HG03469 (cell line): ENCODE data around the gene GPRC5A.

Experiments used
- ATAC-seq: cut with Tn5 transposase; IDR thresholded peaks from one replicate; pipeline ENCODE4 v1.9.1; 2021; ENCODE audit warnings: mild to moderate bottlenecking, moderate library complexity, moderate number of reproducible peaks; ENCODE audit not compliant: unreplicated experiment

Gene GPRC5A

DNA sequence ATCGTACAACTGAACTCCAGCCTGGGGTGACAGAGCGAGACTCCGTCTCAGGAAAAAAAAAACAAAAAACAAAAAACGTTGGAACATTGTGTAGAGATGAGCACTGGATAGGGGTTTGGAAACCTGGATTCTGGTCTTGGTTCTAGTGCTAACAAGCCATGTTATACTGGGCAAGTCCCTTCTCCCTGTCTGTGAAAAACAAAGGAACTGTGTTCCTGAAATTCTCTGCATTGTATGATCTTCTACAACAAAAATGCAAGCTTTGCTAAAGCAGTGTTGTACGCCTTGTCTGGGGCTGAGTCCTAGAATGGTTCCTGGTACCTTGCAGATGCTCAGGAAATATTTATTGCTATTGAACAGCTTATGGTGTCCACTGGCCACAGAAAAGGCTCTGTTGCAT lies 47.2 kb downstream of the GPRC5A start:
- no peak for ATAC-seq

DNA sequence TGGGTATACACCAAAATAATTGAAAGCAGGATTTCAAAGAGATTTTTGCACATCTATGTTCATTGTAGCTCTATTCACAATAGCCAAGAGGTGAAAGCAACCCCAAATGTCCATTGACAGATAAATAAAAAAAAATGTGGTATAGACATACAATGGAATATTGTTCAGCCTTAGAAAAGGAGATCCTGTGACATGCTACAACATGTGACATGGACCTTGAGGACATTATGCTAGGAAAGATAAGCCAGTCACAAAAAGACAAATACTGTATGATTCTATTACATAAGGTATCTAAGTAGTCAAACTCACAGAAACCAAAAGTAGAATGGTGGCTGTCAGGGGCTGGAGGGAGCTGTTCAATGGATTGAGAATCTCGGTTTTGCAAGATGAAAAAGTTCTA lies 48.5 kb downstream of the GPRC5A start:
- ATAC-seq: no peak

DNA sequence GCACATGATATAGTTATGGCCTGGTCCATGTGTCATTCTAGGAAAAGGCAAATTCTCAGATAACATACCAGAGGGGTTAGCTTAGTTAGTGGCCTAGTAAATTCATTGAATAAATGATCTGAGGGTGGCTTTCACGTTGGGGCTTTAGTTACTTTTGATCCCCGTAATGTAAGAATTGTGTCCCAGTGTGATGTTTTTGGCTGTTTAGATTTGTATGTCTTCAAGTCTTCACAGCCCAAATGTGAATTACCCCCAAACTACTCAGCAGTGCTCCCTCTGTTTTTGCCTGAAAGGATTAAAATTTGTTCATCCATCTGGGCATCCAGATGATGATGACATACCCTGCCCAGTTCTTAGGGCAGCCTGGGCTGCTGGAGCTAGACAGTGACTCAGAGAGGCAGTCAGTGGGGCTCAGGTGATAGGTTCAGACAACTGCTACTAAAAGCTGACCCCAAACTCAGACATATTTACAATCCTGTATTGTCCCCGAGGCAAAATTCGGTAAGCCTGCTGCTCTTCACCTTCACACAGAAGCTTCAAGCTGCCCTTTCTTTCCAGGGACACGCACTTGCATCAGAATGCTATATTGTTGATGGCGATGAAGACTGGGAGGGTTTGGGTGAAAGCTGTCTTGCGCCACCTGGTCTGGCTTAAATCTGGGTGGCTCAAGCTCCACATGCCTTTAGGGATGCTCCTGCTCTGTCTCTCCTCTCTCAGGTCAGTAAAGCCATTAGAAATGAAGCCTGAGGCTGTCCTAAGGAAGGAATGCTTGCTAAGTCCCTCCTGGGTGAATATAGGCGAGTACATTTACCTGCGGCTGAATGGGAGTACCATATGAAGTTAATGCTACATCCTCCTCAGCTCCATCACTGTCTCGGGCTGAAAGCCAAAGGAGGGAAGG lies 50.3 kb downstream of the GPRC5A start:
- no peak for ATAC-seq

DNA sequence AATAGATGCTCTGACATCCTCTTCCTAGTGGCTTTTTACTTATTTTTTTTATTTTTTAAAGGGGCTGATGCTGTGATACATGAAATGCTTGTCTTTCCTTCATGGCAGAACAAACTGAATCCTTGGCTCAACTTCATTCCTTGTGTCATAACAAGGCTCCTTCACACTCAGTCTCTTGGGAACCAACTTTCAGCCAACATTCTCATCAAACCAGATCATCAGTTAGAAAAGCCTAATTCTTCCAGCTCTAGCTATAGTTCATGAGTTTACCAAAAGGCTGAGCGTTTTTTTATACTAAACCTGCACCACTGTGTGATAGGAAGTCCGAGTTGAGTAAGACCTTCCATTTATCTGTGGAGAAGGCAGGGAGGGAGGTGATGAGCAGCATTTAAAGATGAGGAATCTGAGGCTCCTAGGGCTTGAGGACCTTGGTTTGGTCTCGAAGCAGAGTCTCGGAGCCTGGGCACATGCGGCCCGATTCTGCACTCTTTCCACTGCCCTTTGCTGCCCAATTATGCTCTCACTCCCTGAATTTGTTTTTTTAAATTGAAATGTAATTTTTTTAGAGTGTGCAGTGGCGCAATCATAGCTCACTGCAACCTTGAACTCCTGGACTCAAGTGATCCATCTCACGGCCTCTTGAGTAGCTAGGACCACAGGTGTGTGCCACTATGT lies 52.4 kb downstream of the GPRC5A start:
- ATAC-seq: no peak

DNA sequence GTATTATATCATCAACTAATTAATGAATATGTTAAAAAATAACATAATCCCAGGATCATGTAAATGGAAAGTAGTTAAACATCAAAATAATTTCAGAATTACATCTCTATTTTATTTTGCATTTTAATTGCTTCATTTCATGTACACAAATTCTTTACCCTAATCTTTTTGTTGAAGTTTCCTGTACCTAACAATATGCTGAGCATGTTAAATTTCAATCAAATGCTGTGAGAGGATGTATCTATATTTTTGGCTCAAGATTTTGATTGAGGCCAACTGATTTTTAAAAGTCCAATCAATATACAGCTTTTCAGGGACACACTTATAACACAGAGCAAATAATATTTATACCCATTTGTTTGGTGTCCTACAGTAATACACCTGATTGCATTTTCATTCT lies 54.2 kb downstream of the GPRC5A start:
- no peak for ATAC-seq

DNA sequence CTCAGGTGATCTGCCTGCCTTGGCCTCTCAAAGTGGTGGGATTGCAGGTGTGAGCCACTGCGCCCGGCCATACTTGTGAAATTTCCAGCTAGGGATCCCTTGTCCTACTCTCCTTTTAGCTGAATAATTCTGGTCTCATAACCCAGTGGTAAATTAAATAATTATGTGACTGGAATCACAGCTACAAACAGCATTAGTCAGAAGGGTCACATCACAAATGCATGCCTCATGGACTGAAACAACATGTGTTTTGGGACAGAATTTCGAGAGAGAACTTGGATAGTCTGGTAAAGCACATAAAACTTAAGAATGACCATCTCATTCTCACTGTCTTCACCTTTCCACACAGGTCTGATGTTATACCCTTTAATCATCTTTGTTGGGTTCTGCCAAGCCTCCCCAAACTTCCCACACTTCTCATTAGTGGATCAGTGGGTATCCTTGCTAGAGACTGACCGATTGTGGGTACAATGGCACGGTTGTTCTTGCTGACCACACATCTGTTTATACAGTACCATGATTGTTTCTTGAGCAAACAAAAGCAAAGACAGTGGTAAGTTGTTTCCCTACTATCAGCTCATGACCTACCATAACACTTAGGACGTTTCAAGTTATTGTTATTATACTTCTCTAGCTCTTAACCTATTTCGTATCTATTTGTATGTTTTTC lies 55.5 kb downstream of the GPRC5A start:
- ATAC-seq: no peak

DNA sequence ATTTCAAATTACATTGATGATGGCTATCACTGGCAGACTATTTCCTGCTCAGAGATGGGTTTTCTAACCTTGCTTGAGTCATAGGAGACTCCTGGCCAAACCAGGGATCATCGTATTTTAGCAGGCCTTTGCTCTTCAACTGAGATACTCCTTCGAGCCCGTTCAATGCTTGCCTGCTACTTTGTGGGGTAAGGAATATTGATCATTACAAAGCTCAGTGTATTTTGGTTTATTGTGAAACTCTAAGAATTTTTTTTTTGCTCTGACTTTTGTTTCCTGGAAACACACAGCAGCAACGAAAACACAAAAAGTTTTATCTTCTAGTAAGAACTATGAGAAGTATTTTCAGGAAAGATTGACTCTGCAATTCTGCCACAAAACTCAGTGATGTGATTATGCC lies 56.5 kb downstream of the GPRC5A start:
- no peak for ATAC-seq

DNA sequence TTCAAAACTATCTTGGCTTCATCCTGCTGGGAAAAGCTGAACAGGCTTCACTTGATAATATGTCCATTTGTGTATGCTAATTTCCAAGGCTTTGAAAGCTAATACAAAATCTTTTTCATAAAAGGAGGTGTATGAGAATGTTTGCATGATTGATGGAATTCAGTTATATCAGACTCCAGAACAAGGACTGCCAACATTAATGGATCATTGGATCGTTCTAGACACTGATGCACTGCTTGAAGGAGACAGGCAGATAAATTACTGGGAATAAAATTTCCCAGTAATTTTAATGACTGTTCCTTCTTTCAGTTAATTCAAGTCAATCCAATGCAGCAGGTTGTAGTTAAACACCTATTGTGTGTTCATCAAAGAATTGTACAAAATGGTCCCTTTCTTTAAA lies 60.1 kb downstream of the GPRC5A start:
- ATAC-seq: no peak

DNA sequence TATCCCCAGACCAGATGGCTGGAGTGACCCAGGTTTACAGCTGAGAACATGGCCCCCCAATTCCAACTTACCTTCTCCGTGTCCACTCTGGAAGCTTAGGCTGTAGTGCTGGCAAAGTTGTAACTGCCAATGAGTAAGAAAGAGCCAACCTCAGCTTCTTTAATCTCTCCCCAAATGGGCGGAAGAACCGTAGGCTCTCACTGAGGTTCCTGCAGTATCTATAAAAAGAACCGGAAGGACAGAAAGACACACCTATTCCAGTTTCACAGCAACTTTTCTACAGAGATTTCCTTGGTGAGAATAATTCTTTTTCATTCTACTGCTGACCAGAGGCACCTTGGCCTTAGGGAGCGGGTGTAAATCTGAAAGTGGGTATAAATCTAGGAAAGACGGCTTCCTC lies 60.7 kb downstream of the GPRC5A start, which contains the start of gene GPRC5D:
GPRC5D (minus strand) TSS at position 135 of the 400 bp plus-strand sequence. CDS start 1,786 bp downstream, outside the sequence.
- no peak for ATAC-seq

DNA sequence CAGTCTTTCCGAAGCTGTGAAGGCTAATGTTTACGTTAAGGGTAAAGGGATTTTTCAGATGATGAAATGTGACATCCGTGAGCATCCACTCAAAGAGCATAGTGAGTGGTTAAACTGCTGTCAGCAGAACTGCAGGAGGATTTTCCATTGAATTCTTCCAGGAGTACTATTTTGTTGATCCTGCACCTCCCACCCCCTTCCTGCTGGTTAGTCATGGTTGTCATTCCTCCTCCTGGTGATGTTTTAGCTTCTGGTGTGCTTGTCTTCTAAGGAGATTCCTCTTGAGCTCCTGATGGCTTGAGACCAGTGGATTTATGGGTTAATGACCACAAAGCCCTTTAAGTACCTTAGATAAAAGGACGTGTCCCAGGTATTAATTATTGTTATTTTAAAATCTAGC lies 63.0 kb downstream of the GPRC5A start:
- ATAC-seq: no peak

DNA sequence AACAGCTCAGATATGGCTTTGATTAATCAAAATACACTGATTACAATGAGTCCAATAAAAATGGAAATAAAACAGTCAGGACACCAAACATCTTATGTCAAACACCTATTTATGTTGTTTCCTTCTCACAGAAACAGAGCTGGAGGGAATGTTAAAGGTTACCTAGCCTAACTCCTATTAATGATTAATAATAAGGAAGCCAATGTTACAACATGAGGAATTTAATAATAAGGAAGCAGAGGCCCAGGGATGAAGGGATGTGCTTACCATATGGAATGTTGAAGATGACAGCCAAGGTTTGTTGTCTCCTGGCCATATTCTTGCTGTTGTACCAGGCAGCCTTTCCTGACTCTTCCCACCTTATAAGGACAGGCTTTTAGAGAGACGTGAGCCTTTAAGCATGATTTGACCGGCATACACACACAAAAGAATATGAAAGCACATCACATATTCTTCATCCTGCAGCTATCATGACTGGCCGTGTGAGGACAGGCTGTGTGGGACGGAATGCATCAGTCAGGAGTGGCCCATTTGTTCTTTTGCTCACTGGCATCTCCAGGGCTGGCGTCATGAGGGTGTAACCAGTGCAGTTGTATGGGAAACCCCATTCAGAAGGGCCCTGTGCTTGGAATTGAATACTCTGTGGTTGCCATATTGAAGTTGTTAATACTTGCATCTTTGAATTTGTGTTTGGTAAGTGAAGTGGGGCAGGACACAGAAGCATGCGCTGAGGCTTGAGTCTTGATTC lies 63.7 kb downstream of the GPRC5A start:
- ATAC-seq: no peak

DNA sequence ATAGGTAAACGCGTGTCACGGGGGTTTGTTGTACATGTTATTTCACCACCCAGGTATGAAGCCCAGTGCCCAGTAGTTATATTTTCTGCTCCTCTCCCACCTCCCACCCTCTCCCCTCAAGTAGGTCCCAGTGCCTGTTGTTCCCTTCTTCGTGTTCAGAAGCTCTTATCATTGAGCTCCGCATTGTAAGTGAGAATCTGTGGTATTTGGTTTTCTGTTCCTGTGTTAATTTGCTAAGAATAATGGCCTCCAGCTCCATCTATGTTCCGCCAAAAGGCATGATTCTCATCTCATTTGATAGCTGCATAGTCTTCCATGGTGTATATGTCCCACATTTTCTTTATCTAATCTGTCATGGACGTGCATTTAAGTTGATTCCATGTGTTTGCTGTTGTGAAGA lies 67.5 kb downstream of the GPRC5A start:
- ATAC-seq: no peak

DNA sequence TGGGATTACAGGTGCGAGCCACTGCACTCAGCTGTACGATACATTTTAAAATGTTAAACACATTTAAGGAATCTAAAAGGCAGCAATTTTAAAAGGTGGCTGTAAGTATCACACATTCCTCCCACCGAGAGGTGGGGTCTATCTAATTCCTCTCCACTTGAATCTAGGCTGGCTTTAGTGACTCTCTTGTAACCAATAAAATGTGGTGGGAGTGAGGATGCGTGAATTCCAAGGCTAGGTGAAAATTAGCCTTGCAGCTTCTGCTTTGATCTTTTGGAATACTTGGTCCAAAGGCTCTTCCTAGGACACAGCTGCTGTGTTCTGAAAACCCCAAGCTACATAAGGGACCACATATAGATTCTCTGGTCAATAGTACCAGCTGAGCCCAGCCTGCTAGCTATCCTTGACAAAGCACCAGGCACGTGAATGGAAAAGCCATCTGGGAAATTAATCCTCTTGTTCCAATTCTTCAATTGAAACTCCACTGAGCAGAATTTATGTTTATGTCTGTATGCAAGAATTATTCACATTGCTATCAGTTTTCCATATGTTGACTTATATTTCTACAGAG lies 69.4 kb downstream of the GPRC5A start:
- ATAC-seq: no peak

DNA sequence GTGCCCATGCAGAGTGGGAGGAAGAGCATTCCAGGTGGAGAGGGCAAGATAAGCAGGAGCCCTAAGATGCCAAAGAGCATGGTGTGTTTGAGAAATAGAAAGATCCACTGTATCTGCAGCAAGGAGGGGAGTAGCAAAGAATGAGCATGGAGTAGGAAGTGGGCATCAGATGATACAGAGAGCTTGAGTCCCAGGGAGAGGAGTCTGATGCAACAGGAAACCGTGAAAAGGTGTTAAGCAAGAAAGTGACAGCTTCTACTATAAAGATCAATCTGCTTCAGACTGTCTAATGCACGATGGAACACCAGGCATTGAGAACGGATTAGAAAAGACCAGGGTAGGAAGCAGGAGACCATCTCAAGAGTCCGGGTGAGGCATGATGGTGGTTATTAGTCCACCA lies 72.9 kb downstream of the GPRC5A start:
- ATAC-seq: no peak

DNA sequence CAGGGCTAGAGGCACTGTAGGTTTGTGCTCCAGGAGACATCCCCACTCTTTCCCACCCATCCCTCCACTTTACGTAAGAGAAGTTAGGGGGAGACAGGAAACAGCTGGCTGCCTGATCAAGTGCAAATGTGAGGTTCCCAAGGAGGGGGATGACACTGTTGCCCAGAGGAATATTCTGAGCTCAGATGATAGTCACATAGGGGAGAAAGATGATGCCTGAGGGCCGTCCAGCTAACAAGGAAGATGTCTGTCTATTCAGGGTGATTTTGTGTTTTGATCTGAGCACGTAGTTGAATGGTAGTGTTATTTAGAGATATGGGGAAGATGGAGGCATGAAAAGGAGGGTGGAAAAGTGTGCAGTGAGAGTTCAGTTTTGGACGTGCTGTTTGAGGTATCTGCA lies 74.5 kb downstream of the GPRC5A start:
- ATAC-seq: no peak
